Epidermal melanocyte (primary cell): ENCODE results near the gene TOLLIP.
A peak's percentile ranks its signal among the peaks of the same experiment; 100 is the strongest.
"Not testable (repeated sequence)": the region's sequence is repeated elsewhere in the genome, so short reads cannot be mapped to it uniquely, and the experiment has no call there.

Source experiments
- DNase-seq: peaks from one replicate; pipeline ENCODE4 v3.0.0; 2011; ENCODE audit warnings: low spot score; ENCODE audit not compliant: insufficient read length

The TOLLIP gene

DNA sequence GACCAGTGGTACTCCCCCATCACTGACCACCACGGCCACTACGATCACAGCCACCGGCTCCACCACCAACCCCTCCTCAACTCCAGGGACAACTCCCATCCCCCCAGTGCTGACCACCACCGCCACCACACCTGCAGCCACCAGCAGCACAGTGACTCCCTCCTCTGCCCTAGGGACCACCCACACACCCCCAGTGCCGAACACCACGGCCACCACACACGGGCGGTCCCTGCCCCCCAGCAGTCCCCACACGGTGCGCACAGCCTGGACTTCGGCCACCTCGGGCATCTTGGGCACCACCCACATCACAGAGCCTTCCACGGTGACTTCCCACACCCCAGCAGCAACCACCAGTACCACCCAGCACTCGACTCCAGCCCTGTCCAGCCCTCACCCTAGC, 62.4 kb downstream of the TOLLIP start:
- DNase-seq, result not testable (repeated sequence)

DNA sequence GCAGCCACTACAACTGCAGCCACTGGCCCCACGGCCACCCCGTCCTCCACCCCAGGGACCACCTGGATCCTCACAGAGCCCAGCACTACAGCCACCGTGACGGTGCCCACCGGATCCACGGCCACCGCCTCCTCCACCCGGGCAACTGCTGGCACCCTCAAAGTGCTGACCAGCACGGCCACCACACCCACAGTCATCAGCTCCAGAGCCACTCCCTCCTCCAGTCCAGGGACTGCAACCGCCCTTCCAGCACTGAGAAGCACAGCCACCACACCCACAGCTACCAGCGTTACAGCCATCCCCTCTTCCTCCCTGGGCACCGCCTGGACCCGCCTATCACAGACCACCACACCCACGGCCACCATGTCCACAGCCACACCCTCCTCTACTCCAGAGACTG, 63.1 kb downstream of the TOLLIP start:
- DNase-seq, result not testable (repeated sequence)

DNA sequence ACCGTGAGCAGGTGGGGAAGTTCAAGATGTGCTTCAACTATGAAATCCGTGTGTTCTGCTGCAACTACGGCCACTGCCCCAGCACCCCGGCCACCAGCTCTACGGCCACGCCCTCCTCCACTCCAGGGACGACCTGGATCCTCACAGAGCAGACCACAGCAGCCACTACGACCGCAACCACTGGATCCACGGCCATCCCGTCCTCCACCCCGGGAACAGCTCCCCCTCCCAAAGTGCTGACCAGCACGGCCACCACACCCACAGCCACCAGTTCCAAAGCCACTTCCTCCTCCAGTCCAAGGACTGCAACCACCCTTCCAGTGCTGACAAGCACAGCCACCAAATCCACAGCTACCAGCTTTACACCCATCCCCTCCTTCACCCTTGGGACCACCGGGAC, 63.7 kb downstream of the TOLLIP start:
- not testable (repeated sequence) for DNase-seq

DNA sequence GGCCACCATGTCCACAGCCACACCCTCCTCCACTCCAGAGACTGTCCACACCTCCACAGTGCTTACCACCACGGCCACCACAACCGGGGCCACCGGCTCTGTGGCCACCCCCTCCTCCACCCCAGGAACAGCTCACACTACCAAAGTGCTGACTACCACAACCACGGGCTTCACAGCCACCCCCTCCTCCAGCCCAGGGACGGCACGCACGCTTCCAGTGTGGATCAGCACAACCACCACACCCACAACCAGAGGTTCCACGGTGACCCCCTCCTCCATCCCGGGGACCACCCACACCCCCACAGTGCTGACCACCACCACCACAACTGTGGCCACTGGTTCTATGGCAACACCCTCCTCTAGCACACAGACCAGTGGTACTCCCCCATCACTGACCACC, 64.9 kb downstream of the TOLLIP start:
- DNase-seq, result not testable (repeated sequence)

DNA sequence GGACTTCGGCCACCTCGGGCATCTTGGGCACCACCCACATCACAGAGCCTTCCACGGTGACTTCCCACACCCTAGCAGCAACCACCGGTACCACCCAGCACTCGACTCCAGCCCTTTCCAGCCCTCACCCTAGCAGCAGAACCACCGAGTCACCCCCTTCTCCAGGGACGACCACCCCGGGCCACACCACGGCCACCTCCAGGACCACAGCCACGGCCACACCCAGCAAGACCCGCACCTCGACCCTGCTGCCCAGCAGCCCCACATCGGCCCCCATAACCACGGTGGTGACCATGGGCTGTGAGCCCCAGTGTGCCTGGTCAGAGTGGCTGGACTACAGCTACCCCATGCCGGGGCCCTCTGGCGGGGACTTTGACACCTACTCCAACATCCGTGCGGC, 65.9 kb downstream of the TOLLIP start:
- DNase-seq, result not testable (repeated sequence)

DNA sequence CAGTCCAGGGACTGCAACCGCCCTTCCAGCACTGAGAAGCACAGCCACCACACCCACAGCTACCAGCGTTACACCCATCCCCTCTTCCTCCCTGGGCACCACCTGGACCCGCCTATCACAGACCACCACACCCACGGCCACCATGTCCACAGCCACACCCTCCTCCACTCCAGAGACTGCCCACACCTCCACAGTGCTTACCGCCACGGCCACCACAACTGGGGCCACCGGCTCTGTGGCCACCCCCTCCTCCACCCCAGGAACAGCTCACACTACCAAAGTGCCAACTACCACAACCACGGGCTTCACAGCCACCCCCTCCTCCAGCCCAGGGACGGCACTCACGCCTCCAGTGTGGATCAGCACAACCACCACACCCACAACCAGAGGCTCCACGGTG, 66.7 kb downstream of the TOLLIP start:
- not testable (repeated sequence) for DNase-seq

DNA sequence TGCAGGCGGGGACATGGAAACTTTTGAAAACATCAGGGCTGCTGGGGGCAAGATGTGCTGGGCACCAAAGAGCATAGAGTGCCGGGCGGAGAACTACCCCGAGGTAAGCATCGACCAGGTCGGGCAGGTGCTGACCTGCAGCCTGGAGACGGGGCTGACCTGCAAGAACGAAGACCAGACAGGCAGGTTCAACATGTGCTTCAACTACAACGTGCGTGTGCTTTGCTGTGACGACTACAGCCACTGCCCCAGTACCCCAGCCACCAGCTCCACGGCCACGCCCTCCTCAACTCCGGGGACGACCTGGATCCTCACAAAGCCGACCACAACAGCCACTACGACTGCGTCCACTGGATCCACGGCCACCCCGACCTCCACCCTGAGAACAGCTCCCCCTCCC, 67.1 kb downstream of the TOLLIP start:
- DNase-seq, result no peak

DNA sequence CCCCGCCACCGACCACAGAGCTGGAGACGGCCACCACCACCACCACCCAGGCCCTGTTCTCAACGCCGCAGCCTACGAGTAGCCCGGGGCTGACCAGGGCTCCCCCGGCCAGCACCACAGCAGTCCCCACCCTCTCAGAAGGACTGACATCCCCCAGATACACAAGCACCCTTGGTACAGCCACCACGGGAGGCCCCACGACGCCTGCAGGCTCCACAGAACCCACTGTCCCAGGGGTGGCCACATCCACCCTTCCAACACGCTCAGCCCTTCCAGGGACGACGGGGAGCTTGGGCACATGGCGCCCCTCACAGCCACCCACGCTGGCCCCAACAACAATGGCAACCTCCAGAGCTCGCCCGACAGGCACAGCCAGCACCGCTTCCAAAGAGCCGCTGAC, 67.7 kb downstream of the TOLLIP start:
- no peak for DNase-seq

DNA sequence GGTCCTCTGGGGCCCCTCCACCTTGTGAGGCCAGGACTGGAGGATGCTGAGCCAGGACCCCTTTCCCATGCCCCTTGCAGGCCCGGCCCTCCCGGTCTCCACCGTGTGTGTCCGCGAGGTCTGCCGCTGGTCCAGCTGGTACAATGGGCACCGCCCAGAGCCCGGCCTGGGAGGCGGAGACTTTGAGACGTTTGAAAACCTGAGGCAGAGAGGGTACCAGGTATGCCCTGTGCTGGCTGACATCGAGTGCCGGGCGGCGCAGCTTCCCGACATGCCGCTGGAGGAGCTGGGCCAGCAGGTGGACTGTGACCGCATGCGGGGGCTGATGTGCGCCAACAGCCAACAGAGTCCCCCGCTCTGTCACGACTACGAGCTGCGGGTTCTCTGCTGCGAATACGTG, 68.7 kb downstream of the TOLLIP start:
- no peak for DNase-seq

DNA sequence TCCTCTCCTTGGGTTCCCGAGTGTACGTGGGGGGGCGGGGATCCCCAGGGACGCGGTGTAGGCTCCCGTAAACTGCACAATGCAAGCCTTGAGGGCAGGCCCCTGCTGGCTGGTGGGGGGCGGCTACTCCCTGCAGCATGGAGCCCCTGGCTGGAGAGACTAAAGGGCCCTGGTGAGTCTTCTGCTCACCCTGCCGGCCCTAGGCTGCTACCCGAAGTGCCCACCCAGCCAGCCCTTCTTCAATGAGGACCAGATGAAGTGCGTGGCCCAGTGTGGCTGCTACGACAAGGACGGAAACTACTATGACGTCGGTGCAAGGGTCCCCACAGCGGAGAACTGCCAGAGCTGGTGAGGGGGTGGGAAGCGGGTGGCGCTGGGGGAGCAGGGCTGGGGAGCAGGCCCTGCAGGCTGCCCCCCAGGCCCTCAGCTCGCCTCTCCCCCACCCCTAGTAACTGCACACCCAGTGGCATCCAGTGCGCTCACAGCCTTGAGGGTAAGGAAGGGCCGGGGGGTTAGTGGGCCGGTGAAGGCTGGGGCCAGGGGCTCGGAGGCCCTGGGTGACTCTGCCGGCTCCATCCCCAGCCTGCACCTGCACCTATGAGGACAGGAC, 69.7 kb downstream of the TOLLIP start:
- DNase-seq, result no peak

DNA sequence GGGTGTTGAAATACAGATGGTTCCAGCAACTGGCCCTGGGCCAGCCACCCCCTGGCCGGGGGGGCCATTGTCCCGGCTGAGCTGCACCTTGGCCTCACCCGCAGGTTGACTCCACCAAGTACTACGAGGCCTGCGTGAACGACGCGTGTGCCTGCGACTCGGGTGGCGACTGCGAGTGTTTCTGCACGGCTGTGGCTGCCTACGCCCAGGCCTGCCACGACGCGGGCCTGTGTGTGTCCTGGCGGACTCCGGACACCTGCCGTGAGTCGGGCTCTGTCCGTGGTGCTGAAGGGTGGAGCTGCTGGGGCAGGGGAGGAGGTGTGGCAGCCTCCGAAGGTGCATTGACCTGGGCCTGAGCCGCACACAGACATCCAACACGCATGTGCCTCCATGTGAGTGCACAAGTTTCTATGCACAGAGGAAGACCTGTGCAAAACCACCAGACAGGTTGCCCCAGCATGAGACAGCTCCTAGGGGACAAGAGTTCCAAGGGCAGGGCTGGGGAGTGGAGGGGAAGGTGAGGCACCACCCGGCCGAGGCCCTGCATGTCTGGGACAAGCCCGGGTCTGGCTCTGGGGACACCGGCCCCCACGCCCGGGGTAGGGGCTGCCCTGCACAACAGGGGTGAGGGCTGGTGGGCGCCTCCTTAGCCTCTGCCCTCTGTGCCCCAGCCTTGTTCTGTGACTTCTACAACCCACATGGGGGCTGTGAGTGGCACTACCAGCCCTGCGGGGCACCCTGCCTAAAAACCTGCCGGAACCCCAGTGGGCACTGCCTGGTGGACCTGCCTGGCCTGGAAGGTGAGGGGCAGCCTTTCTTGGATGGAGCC, 70.5 kb downstream of the TOLLIP start:
- DNase-seq, result no peak

DNA sequence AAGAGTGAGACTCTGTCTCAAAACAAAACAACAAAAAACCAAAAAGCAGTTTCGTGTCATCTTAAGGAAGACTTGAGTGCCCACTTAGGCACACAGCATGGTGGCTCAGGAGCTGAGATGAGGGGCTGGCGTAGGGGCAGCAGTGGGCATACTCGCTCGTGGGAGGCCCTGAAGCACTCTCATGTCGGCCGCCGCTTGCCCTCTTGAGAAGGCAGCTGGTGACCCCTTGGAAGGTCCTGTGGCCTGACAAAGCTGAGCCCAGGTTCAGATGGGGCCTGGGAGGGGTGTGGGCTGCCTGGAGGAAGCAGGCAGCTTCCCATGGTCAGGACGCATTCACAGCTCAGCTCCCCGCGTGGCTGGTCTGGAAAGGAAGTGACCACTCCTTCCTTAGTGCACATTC, 71.6 kb downstream of the TOLLIP start:
- no peak for DNase-seq

DNA sequence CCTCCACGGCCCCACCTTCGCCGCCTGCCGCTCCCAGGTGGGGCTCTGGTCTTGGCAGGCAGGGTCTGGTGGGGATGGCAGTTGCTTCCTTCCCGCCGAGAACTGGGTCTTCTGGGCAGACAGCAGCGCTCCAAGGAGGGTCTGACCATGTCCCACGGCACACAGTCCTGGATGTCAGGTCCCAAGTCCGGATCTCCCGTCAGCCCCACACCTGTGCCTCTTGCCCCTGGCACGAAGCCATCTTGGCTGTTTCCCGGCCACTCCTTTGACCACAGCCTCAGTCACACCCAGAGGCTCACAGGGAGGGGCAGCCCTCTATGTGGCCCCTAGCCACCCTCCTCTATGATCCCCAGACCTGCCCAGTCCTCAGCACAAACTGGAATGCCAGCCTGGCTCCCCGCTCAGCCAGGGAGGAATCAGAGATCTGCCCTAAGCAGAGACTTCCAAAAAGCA, 72.3 kb downstream of the TOLLIP start:
- no peak for DNase-seq

DNA sequence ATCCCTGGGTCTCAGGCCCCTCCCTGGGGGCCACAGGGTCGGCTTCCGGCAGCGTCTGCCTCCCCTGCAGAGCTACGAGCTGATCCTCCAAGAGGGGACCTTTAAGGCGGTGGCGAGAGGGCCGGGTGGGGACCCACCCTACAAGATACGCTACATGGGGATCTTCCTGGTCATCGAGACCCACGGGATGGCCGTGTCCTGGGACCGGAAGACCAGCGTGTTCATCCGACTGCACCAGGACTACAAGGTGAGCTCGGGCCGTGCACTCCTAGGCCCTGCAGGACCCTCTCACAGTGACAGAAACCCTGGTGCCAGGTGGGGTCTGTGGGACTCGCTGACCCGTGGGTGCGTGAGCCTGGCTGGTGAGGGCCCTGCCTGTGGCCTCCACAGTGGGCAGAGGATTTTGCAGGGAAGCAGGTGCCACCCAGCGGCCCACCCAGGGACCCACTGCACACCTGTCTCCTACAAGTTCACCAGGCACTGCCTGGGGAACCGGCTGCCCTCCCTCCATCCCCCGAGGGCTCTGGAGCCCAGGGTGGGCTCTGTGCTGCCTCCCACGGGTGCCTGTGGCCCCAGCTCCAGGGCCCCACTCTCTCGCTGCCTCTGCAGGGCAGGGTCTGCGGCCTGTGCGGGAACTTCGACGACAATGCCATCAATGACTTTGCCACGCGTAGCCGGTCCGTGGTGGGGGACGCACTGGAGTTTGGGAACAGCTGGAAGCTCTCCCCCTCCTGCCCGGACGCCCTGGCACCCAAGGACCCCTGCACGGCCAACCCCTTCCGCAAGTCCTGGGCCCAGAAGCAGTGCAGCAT, 72.9 kb downstream of the TOLLIP start:
- DNase-seq, result no peak

DNA sequence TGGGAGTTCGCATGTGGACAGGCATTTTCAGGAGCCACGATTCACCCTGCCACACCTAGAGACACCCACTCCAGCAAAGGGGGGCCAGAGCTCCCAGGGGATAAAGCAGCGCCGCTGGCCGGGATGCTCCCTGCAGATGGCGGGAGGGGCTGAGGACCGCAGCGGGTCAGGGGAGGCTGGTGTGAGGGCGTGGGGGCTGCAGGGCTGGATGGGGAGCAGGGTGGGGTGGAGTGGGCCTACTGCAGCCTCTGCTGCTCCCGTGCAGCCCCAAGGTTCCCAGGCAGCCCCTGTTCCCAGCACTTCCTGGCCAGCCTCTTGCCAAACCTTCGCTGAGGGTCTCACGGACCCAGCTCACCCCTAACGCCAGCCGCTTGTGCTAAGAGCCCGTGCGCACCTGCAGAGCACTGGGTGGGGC, 73.5 kb downstream of the TOLLIP start:
- DNase-seq, result no peak

DNA sequence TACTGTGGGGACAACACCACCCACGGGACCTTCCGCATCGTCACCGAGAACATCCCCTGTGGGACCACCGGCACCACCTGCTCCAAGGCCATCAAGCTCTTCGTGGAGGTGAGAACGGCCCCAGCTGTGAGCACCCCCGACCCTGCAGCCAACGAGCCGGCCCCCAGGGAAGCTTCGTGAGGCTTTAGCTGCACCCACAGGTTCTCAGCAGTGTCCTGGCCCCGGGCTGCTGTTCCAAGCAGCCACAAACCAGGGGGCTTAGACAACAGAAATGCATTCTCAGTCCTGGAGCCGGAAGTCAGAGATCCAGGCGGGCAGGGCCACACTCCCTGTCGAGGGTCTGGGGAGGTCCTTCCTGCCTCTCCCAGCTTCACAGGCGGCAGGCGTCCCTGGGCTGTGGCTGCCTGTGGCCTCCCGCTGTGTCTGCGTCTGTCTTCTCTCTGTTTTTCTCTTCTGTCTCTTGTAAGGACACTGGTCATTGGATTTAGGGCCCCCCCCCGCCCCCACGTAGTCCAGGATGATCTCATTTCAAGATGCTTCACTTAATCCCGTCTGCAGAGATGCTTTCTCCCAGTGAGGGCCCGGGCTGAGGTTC, 74.0 kb downstream of the TOLLIP start:
- DNase-seq, result no peak

DNA sequence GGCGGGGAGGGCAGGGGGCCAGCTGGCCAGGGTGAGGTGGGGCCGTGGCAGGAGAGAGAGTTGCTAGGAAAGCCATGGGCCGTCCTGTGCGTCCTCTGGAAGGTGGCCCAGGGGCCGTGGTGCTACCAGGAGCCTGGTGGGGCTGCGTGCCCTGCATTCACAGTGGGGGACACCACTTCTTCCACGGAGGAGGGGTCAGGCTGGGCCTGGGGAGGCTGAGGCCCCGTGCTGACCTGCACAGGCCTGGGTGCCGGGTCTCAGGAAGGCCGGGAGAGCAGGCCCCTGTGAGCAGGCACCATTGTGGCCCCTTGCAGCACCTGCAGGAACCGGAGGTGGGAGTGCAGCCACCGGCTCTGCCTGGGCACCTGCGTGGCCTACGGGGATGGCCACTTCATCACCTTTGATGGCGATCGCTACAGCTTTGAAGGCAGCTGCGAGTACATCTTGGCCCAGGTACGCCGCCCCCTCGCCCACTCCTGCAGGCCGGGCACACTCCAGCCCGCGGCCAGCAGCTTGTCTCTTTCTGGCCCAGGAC, 74.6 kb downstream of the TOLLIP start:
- DNase-seq, result peak; percentile 12

DNA sequence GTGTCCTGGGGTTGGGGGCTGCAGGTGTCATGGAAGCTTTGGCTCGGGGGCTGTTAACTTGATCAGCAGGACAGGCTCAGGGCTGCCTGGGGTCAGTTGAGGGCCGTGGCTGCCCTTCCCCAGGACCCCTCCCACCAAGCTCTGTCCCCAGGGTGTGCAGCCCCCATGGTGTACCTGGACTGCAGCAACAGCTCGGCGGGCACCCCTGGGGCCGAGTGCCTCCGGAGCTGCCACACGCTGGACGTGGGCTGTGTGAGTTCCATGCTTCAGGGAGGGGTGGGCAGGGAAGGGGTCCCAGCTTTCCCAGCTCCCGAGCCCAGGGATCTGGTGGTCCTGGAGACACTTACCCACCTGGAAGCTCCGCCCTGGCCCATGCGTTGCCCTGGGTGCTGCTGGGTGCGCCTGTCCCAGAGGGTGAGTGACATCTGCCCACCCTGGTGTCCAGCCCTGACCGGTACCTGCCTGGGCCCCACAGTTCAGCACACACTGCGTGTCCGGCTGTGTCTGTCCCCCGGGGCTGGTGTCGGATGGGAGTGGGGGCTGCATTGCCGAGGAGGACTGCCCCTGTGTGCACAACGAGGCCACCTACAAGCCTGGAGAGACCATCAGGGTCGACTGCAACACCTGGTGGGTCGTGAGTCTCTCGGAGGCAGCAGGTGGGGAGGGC, 75.2 kb downstream of the TOLLIP start:
- peak; percentile 14 for DNase-seq

DNA sequence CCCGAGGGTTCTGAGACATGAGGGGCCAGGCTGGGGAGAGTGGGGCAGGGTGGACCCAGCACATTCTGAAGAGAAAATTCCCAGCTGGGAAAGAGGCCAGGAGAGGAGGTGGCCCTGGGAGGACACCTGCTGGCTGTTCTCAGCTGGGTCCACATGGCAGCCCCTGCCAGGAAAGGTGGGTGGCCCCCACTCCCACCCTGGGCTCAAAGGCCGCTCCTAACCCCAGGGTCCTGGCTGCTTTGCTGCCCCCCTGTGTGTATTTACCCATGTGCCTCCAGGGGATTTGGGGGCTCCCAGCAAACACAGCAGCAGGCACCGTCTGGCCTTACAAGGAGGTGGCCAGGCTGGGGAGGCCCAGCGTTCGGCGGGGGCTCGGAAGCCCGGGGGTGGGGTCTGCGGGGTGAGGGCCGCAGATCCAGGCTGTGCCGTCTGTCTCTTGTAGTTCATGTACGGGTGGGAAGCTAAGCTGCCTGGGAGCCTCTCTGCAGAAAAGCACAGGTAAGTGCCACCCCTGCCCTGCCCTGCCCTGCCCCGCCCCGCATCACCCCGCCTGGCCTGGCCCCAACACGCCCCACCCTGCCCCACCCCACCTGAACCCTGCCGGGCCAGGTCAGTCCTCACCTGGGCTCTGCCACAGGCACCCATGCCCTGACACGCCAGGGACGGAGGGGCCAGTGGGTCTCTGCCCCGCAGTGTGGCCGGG, 75.9 kb downstream of the TOLLIP start:
- peak; percentile 13 for DNase-seq

DNA sequence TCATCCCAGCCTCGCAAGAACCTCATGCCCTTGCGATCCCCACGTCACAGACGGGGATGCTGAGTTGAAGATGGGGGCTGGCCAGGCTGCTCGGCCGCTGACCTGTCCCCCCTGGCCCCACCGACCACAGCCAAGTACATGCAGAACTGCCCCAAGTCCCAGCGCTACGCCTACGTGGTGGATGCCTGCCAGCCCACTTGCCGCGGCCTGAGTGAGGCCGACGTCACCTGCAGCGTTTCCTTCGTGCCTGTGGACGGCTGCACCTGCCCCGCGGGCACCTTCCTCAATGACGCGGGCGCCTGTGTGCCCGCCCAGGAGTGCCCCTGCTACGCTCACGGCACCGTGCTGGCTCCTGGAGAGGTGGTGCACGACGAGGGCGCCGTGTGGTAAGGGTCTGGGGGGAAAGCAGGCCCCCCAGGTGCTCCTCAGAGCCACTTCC, 76.5 kb downstream of the TOLLIP start:
- DNase-seq, result no peak
